Stimulated activated CD8-positive, alpha-beta memory T cell treated with anti-CD3 and anti-CD28 coated beads, Interleukin-12 subunit alpha, Interleukin-12 subunit beta, amount 100 ng/mL, for 4 hours (primary cell): Measurements from ENCODE around the gene TBRG1.

ENCODE experiments used
- DNase-seq: peaks from one replicate; pipeline ENCODE4 v3.0.0-alpha.2; 2020; ENCODE audit warnings: low read depth

Gene TBRG1

GRCh38 chr11:124618863-124619262, 3.8 kb upstream of the TBRG1 start:
- no peak for DNase-seq

DNA sequence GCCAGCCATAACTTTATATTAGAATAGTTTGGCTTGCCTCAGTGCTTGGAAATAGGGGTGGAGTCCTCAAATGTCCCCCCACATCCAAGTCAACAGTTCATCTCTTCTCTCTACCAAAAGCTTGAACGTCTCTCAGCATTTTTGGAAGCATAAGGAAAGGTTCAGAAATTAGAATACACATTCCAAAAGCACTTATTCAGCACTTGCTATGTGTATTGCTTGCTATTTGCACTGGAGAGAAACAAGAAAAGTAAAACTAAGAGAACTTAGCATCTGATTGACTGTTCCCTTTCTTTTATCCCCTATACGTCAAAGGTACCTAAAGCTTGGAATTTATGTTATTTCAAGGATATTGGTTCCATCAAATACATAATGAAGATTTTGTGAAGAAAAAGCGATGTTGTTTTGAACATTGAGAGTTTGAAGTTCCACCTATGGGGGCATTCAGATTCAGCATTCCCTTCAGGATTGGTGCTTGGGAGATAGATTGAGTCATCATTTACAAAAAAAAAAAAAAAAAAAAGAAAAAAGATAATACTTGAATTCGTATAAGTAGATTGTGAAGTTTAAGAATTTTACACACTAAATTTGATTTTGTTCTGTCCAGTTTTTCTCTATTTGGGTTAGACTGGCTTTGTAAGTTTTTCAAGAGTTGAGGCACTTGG, 1.3 kb downstream of the TBRG1 start:
- DNase-seq = no peak

GRCh38 chr11:124625504-124626168, 3.0 kb downstream of the TBRG1 start:
- DNase-seq = no peak

DNA sequence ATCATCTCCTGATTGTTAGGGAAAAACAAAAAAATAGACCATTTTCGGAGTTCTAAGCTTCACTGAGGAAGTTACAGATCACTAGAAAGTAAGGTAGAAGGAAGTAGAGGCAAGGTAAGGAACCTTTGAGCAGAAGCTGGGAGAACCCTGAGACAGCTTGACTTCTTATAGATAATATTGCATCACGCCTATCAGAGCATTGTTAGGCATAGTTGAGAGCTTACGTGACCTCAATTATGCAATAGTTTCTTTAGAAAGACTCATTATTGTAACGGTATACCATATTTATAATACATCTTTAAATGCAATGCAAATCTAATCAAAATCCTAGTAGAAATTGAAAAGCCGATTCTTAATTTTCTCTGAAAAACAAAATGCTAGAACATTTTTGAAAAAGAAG, 4.9 kb downstream of the TBRG1 start:
- no peak for DNase-seq

- no peak for DNase-seq
These were observed 7.3 kb downstream of the TBRG1 start for GRCh38 chr11:124629961-124630360.

- DNase-seq = no peak
These were observed 10.7 kb downstream of the TBRG1 start for GRCh38 chr11:124633355-124633754.

GRCh38 chr11:124635932-124636331, 13.3 kb downstream of the TBRG1 start:
- no peak for DNase-seq

GRCh38 chr11:124638500-124638899, 15.8 kb downstream of the TBRG1 start:
- DNase-seq = no peak

GRCh38 chr11:124639186-124639585, 16.5 kb downstream of the TBRG1 start:
- DNase-seq = no peak

- no peak for DNase-seq
These were observed 18.0 kb downstream of the TBRG1 start for GRCh38 chr11:124640666-124641065.

GRCh38 chr11:124642628-124643027, 20.0 kb downstream of the TBRG1 start:
- no peak for DNase-seq

GRCh38 chr11:124643042-124643604, 20.5 kb downstream of the TBRG1 start:
- no peak for DNase-seq

- DNase-seq = no peak
These were observed 21.2 kb downstream of the TBRG1 start for GRCh38 chr11:124643605-124644425.

- DNase-seq = no peak
These were observed 22.0 kb downstream of the TBRG1 start for GRCh38 chr11:124644426-124645280.

- DNase-seq = no peak
These were observed 23.5 kb downstream of the TBRG1 start for GRCh38 chr11:124646148-124646547.

GRCh38 chr11:124648610-124649009, 25.9 kb downstream of the TBRG1 start:
- DNase-seq = no peak

DNA sequence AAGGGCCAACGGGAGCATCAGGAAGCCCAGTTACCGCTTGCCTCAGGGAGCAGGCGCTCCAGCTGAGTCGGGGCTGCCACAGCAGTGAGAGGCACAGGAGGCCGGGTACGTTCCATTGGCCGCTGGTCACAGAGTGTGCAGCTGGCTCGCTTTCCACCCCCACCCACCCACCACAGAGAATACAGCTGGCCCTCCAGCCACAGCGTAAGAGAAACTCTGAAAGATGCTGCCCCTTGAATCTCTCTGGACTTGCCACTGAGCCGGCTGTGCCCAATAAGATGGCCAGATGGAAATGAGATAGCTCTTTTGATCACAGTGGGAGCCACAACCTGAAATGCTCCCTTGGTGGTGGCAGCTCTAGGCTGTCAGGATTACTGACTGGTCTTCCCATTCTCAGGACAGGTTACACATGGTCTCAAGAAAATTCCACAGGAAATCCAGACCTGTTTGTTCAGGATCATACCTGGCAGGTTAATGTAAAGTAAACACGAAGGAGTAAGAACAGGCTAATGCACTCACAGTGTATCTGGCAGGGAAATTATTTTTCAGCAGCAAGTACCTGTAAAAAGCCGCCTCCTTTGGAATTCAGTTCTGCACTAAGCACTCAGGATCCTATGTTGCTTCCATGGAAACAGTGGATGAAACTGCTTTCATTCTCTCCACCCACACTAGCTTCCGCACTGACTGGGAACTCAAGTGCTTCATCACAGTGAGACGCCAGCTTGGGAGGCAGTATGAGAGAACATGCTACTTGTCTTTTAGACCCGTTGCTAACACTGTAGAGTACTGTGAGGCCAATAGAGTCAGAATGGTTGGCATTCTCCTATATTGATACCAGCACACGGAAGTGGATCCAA, 34.3 kb downstream of the TBRG1 start:
- DNase-seq = no peak

- DNase-seq = no peak
These were observed 35.2 kb downstream of the TBRG1 start for GRCh38 chr11:124657904-124658303.

- no peak for DNase-seq
These were observed 35.8 kb downstream of the TBRG1 start for GRCh38 chr11:124658501-124658900.

DNA sequence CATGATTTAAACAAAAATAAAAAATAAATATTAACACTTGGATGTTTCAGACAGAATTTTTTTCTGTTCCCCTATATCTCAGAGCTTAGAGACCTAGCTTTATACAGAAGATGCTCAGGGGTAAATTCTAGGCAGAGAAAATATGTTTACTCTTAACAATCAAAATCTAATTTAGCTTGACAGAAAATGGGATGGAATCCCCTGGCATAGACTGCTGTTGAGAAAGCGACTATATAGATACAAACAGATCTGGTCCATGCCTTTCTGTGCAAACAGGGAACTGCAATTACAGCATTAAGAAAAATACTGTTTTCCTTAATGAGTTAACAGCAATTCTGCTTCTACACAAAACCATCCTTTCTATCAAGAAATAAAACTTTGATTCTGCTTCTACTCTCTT, 36.3 kb downstream of the TBRG1 start:
- no peak for DNase-seq

- DNase-seq = no peak
These were observed 38.9 kb downstream of the TBRG1 start for GRCh38 chr11:124661553-124661952.
